Left ventricle myocardium inferior (tissue), 1 donor: ENCODE results near the gene TIGIT. TPM values are rescaled to one million over a fixed set of nuclear protein-coding genes. Genes with fewer than 3 reads are reported as not detected.
A peak's percentile ranks its signal among the peaks of the same experiment; 100 is the strongest.

Experiments used
- DNase-seq: peaks from one replicate; pipeline ENCODE4 v3.0.0-alpha.2; 2020
- H3K27ac ChIP-seq: fragments of 200-600 bp; replicated peaks from 2 replicates; pipeline ENCODE4 v1.8.0; 2021
- H3K27me3 ChIP-seq: fragments of 200-600 bp; 2 replicates; pipeline ENCODE4 v1.8.0; 2021; ENCODE audit warnings: low read depth
- H3K36me3 ChIP-seq: fragments of 200-600 bp; 2 replicates; pipeline ENCODE4 v1.8.0; 2021
- H3K4me1 ChIP-seq: fragments of 200-600 bp; 2 replicates; pipeline ENCODE4 v1.8.0; 2021
- H3K4me3 ChIP-seq: fragments of 200-600 bp; 2 replicates; pipeline ENCODE4 v1.8.0; 2021; ENCODE audit warnings: mild to moderate bottlenecking, moderate library complexity
- H3K9me3 ChIP-seq: fragments of 200-600 bp; replicated peaks from 2 replicates; pipeline ENCODE4 v1.8.0; 2021
- intact Hi-C: fragments of 100-400 bp; cut with micrococcal nuclease; formaldehyde crosslinking; loops from one replicate; pipeline ENCODE4 v1.11.0; 2022
- total RNA-seq: library from RNA; stranded (reverse); fragmentation: NEBNext Ultra II Directional; extraction: Animal tissue kit (Norgen Biotek cat#: 25700); gene quantifications from one replicate; pipeline ENCODE4 v1.2.1, GENCODE V29; 2021
- TF ChIP-seq, protein P1 (sequence below): fragments of 200-600 bp; IDR thresholded peaks from 2 replicates; pipeline ENCODE4 v1.8.0; 2021; ENCODE audit warnings: antibody characterized with exemption, mild to moderate bottlenecking, borderline replicate concordance
- donor health status: DM: no; HTN: yes; CAD: no; lungs with severe emphysema.

TIGIT gene
- total RNA-seq, 1 donor from 2014 or later: not detected

- TF ChIP-seq, protein P1, sequence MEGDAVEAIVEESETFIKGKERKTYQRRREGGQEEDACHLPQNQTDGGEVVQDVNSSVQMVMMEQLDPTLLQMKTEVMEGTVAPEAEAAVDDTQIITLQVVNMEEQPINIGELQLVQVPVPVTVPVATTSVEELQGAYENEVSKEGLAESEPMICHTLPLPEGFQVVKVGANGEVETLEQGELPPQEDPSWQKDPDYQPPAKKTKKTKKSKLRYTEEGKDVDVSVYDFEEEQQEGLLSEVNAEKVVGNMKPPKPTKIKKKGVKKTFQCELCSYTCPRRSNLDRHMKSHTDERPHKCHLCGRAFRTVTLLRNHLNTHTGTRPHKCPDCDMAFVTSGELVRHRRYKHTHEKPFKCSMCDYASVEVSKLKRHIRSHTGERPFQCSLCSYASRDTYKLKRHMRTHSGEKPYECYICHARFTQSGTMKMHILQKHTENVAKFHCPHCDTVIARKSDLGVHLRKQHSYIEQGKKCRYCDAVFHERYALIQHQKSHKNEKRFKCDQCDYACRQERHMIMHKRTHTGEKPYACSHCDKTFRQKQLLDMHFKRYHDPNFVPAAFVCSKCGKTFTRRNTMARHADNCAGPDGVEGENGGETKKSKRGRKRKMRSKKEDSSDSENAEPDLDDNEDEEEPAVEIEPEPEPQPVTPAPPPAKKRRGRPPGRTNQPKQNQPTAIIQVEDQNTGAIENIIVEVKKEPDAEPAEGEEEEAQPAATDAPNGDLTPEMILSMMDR: no peak
- no peaks in the 10 kb centered on the region for H3K36me3 ChIP-seq
- intact Hi-C loops: no loop called here
- no peaks in the 10 kb centered on the region for H3K4me1 ChIP-seq
- no peaks in the 10 kb centered on the region for H3K27me3 ChIP-seq
- no peaks in the 10 kb centered on the region for H3K9me3 ChIP-seq
- no peak for DNase-seq
- no peak overlapping the region for H3K27ac ChIP-seq
- H3K4me3 ChIP-seq: no peak overlapping the region
Observed at GRCh38 chr3:114286266-114286665, 7.6 kb upstream of the TIGIT start.

- intact Hi-C loops: no loop called here
- H3K4me1 ChIP-seq: no peaks in the 10 kb centered on the region
- no peak overlapping the region for H3K4me3 ChIP-seq
- no peak overlapping the region for H3K27ac ChIP-seq
- H3K9me3 ChIP-seq: no peaks in the 10 kb centered on the region
- H3K27me3 ChIP-seq: no peaks in the 10 kb centered on the region
- H3K36me3 ChIP-seq: no peaks in the 10 kb centered on the region
- peak; percentile 33 for DNase-seq
- TF ChIP-seq, protein P1: peak; percentile 71
Observed at GRCh38 chr3:114290911-114291901, 2.6 kb upstream of the TIGIT start.

DNA sequence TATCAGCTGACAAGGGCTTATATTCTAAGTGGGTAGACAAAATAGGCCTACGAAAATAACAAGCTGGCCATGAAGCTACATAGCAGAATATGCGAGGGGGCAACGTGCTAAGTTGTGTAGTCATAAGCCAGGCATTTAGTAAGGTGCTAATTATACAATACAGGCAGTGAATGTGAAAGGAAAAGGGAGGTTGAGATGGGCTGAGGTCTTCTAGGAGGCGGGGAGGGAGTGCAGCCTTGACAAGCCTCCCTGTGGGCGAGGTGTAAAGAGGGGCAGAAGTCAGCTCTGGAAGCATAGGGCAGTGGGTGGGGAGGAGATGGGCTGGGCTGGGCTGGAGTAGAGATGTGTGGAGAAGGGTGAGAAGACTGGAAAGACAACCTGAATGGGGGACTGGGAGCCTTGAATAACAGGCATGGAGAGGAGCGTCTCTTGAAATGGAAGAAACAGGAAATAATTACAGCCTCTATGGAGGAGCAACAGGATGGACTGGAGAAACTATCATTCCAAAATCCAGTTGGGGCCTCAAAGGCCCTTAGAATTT lies 1.2 kb downstream of the TIGIT start:
- no peaks in the 10 kb centered on the region for H3K27me3 ChIP-seq
- H3K36me3 ChIP-seq: no peaks in the 10 kb centered on the region
- DNase-seq: no peak
- intact Hi-C loops: no loop called here
- H3K4me3 ChIP-seq: no peak overlapping the region
- H3K27ac ChIP-seq: no peak overlapping the region
- H3K9me3 ChIP-seq: no peaks in the 10 kb centered on the region
- TF ChIP-seq, protein P1: no peak
- no peaks in the 10 kb centered on the region for H3K4me1 ChIP-seq

DNA sequence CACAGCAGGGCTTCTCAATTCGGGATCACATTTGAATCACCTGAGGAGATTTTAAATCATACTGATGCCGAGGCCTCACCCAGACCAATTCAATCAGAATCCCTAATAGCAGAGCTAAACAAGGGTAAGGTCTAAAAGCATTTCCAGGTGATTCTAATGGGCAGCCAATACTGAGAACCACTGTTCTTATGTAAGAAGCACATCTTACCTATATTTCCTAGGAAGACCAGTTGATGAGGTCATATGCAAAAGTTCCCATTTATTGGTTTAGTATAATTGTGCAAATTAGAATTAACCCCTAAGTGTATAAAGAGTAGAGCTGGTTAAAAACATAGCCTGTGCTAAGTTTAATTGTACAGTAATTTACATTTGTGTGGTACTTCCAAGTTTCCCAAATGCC lies 2.1 kb downstream of the TIGIT start:
- intact Hi-C loops: no loop called here
- Histone ChIP-seq H3K27ac (no peak overlapping the region), H3K4me1 (no peaks in the 10 kb centered on the region), H3K9me3 (no peaks in the 10 kb centered on the region), H3K36me3 (no peaks in the 10 kb centered on the region), H3K4me3 (no peak overlapping the region), H3K27me3 (no peaks in the 10 kb centered on the region)
- no peak for DNase-seq
- TF ChIP-seq, protein P1: no peak

DNA sequence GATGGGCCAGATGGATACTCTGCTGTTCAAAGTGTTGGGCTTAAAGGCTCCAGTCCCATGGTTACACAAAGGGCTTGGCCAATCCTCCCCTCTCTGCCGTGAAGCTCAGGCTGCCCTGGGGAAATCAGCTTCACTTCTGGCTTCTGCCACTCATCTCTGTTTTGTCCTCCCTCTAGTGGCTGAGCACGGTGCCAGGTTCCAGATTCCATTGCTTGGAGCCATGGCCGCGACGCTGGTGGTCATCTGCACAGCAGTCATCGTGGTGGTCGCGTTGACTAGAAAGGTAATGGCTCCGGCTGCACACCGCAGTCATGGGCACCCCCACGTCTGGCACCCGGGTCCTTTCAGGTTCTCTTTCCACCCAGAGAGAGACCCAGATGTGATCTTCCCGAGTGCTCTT lies 5.6 kb downstream of the TIGIT start:
- Histone ChIP-seq H3K27me3 (no peaks in the 10 kb centered on the region), H3K4me1 (no peaks in the 10 kb centered on the region), H3K9me3 (no peaks in the 10 kb centered on the region), H3K27ac (no peak overlapping the region), H3K36me3 (no peaks in the 10 kb centered on the region), H3K4me3 (no peak overlapping the region)
- DNase-seq: no peak
- intact Hi-C loops: no loop called here
- TF ChIP-seq, protein P1: peak; percentile 54
